Keratinocyte (primary cell): ENCODE results near the gene MICAL2. TPM values are rescaled to one million over a fixed set of nuclear protein-coding genes. Genes with fewer than 3 reads are reported as not detected.

Experiments
- DNase-seq: peaks from one replicate; pipeline ENCODE4 v3.0.0-alpha.2; 2011; ENCODE audit warnings: low read depth, missing footprints, low spot score
- FAIRE-seq: peaks from 2 replicates; lab custom pipeline; 2011; peaks lifted over from hg19 to GRCh38; lab: Jason Lieb, UNC
- H2AFZ ChIP-seq: 2 replicates; pipeline ENCODE4 v1.6.0; 2012; ENCODE audit warnings: low read length, control low read depth, inconsistent platforms; ENCODE audit not compliant: control insufficient read depth
- H3K27ac ChIP-seq: 2 replicates; pipeline ENCODE4 v1.5.1; 2011; ENCODE audit warnings: low read length; ENCODE audit not compliant: control insufficient read depth, insufficient read depth
- H3K27me3 ChIP-seq: 3 replicates; pipeline ENCODE4 v1.6.0; 2011; ENCODE audit warnings: low read length; ENCODE audit not compliant: control insufficient read depth, insufficient read depth; ENCODE audit errors: extremely low read depth
- H3K36me3 ChIP-seq, 2 experiments: 2 replicates in 1 of 2; 3 replicates in 1 of 2; pipeline ENCODE4 v1.5.1; 2011; ENCODE audit warnings: low read length in 2 of 2, mild to moderate bottlenecking in 1 of 2; ENCODE audit not compliant: control insufficient read depth in 2 of 2, insufficient read depth in 2 of 2; ENCODE audit errors: extremely low read depth in 1 of 2
- H3K4me1 ChIP-seq: 3 replicates; pipeline ENCODE4 v1.5.1; 2011; ENCODE audit warnings: low read length; ENCODE audit not compliant: control insufficient read depth, insufficient read depth; ENCODE audit errors: extremely low read depth
- H3K4me2 ChIP-seq: 3 replicates; pipeline ENCODE4 v1.6.0; 2011; ENCODE audit warnings: low read depth, low read length; ENCODE audit not compliant: control insufficient read depth, insufficient read depth; ENCODE audit errors: extremely low read depth
- H3K4me3 ChIP-seq, 3 experiments: fragments of 200-600 bp in 1 of 3; sonication (generic) in 1 of 3; 2 replicates in 2 of 3; 3 replicates in 1 of 3; pipeline ENCODE4 v1.5.1; 2011 to 2016; ENCODE audit warnings: low read length in 3 of 3, mild to moderate bottlenecking in 3 of 3, control low read depth in 2 of 3, inconsistent platforms in 1 of 3, low read depth in 1 of 3, mixed read lengths in 1 of 3, mixed run types in 1 of 3, moderate library complexity in 1 of 3; ENCODE audit not compliant: control insufficient read depth in 2 of 3, insufficient read depth in 2 of 3; ENCODE audit errors: extremely low read depth in 1 of 3
- H3K79me2 ChIP-seq: 2 replicates; pipeline ENCODE4 v1.6.0; 2012; ENCODE audit warnings: low read length; ENCODE audit not compliant: control insufficient read depth, insufficient read depth
- H3K9ac ChIP-seq: 3 replicates; pipeline ENCODE4 v1.6.0; 2011; ENCODE audit warnings: low read length; ENCODE audit not compliant: control insufficient read depth, insufficient read depth; ENCODE audit errors: extremely low read depth
- H3K9me1 ChIP-seq: 3 replicates; pipeline ENCODE4 v1.6.0; 2011; ENCODE audit warnings: low read length; ENCODE audit not compliant: control insufficient read depth, insufficient read depth; ENCODE audit errors: extremely low read depth
- H3K9me3 ChIP-seq: 2 replicates; pipeline ENCODE4 v1.5.1; 2012; ENCODE audit warnings: low read depth, low read length; ENCODE audit not compliant: control insufficient read depth
- H4K20me1 ChIP-seq: 3 replicates; pipeline ENCODE4 v1.6.0; 2011; ENCODE audit warnings: low read length; ENCODE audit not compliant: control insufficient read depth, insufficient read depth; ENCODE audit errors: extremely low read depth
- EZH2 ChIP-seq: IDR thresholded peaks from one replicate; pipeline ENCODE4 v1.6.1; 2012; ENCODE audit warnings: inconsistent platforms, mild to moderate bottlenecking, low read length, moderate library complexity
- dilution Hi-C: fragments of 300-500 bp; cut with MboI; formaldehyde crosslinking; loops from one replicate; pipeline ENCODE4 v1.7.0; 2020; ENCODE audit warnings: low sequenced_read_pairs; ENCODE audit not compliant: extremely low pct_ligation_motif_present
- polyA plus RNA-seq, 5 experiments: library from polyadenylated mRNA; depleted of rRNA in 3 of 5; stranded (reverse) in 3 of 5; stranded (forward) in 1 of 5; unstranded in 1 of 5; fragments of >200 nt; gene quantifications; 1 replicate in 1 of 5; 2 replicates in 3 of 5; 3 replicates in 1 of 5; pipeline versions ENCODE4 v1.2.1 to v1.2.3, GENCODE V29; 2011 to 2012; ENCODE audit warnings: missing spikeins in 2 of 5, low read depth in 1 of 5, low replicate concordance in 1 of 5
- TF ChIP-seq, protein P1 (sequence below), 3 experiments: IDR thresholded peaks in 1 of 3; conservative IDR thresholded peaks in 1 of 3; optimal IDR thresholded peaks in 1 of 3; 2 replicates in 2 of 3; 3 replicates in 1 of 3; pipeline versions ENCODE3 to v1.5.1; 2011; ENCODE audit warnings: low read length in 3 of 3, mild to moderate bottlenecking in 3 of 3, moderate library complexity in 2 of 3, control low read depth in 1 of 3, inconsistent platforms in 1 of 3; ENCODE audit not compliant: insufficient read depth in 2 of 3; ENCODE audit errors: extremely low read depth in 1 of 3

The MICAL2 gene
- polyA plus RNA-seq, 1 donor (not counting 4 experiments of a cell fraction or from before 2014, with no cell fraction given) = 83.9 TPM

GRCh38 chr11:12246989-12247388 lies 136.6 kb downstream of the MICAL2 start:
- no peak for TF ChIP-seq EZH2
- TF ChIP-seq, protein P1, sequence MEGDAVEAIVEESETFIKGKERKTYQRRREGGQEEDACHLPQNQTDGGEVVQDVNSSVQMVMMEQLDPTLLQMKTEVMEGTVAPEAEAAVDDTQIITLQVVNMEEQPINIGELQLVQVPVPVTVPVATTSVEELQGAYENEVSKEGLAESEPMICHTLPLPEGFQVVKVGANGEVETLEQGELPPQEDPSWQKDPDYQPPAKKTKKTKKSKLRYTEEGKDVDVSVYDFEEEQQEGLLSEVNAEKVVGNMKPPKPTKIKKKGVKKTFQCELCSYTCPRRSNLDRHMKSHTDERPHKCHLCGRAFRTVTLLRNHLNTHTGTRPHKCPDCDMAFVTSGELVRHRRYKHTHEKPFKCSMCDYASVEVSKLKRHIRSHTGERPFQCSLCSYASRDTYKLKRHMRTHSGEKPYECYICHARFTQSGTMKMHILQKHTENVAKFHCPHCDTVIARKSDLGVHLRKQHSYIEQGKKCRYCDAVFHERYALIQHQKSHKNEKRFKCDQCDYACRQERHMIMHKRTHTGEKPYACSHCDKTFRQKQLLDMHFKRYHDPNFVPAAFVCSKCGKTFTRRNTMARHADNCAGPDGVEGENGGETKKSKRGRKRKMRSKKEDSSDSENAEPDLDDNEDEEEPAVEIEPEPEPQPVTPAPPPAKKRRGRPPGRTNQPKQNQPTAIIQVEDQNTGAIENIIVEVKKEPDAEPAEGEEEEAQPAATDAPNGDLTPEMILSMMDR (optimal IDR thresholded peaks at IDR 0.05 in 1 of 3, IDR thresholded peaks at IDR 0.05 in 1 of 3, conservative IDR thresholded peaks at IDR 0.05 in 1 of 3; ENCODE audit: extremely low read depth in 1 of 3, insufficient read depth in 2 of 3, low read length in 3 of 3) = no peak
- no peak overlapping the region for H2AFZ ChIP-seq
- H3K9me3 ChIP-seq = no peaks in the 10 kb centered on the region
- H3K4me2 ChIP-seq = no peak overlapping the region
- FAIRE-seq (no peak), DNase-seq (no peak)
- no peak overlapping the region for H3K9ac ChIP-seq
- dilution Hi-C loops = no loop called here
- peaks cover 55 to 81% of the 10 kb centered on the region in 2 experiments for H3K36me3 ChIP-seq
- H3K27ac ChIP-seq = no peak overlapping the region
- H3K4me1 ChIP-seq = no peaks in the 10 kb centered on the region
- H3K4me3 ChIP-seq = no peak overlapping the region
- H3K79me2 ChIP-seq = no peaks in the 10 kb centered on the region
- H3K27me3 ChIP-seq = no peaks in the 10 kb centered on the region
- H3K9me1 ChIP-seq = no peaks in the 10 kb centered on the region
- no peaks in the 10 kb centered on the region for H4K20me1 ChIP-seq

- no peak for DNase-seq
- Histone ChIP-seq H3K27me3 (no peaks in the 10 kb centered on the region), H3K36me3 (peaks cover 53 to 79% of the 10 kb centered on the region in 2 experiments), H4K20me1 (no peaks in the 10 kb centered on the region), H3K4me3 (no peak overlapping the region), H3K4me2 (no peak overlapping the region), H3K9ac (no peak overlapping the region), H3K9me1 (no peaks in the 10 kb centered on the region), H3K9me3 (no peaks in the 10 kb centered on the region), H3K79me2 (no peaks in the 10 kb centered on the region), H2AFZ (no peak overlapping the region), H3K4me1 (no peaks in the 10 kb centered on the region), H3K27ac (no peak overlapping the region)
- FAIRE-seq = no peak
- TF ChIP-seq, protein P1 (optimal IDR thresholded peaks at IDR 0.05 in 1 of 3, IDR thresholded peaks at IDR 0.05 in 1 of 3, conservative IDR thresholded peaks at IDR 0.05 in 1 of 3; ENCODE audit: extremely low read depth in 1 of 3, insufficient read depth in 2 of 3, low read length in 3 of 3) = no peak
- no peak for TF ChIP-seq EZH2
- dilution Hi-C loops = no loop called here
Observed at GRCh38 chr11:12247543-12248254, 137.3 kb downstream of the MICAL2 start.
